ENCODE results near the gene CEP250.

Gene CEP250

DNA sequence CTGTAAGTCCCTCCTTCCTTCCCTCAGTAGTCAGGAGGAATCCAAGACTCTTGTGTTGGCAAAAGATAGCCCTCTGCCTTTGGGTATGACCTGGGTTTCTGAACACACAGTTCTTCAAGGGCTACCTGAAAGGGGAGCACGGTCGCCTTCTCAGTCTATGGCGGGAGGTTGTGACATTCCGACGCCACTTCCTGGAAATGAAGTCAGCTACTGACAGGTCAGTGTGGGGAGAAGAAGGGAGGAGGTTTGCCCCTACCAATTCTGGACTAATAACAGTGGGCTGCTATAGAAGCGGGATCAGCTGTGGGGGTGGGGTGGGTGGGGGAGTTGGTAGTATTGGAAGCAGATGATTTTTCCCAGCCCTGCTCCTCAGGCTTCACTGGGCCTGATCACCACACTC lies 11.5 kb downstream of the CEP250 start:
- no peak for DNase-seq (ENCODE audit: extremely low read depth, low read depth)
- TF ChIP-seq, protein P1, sequence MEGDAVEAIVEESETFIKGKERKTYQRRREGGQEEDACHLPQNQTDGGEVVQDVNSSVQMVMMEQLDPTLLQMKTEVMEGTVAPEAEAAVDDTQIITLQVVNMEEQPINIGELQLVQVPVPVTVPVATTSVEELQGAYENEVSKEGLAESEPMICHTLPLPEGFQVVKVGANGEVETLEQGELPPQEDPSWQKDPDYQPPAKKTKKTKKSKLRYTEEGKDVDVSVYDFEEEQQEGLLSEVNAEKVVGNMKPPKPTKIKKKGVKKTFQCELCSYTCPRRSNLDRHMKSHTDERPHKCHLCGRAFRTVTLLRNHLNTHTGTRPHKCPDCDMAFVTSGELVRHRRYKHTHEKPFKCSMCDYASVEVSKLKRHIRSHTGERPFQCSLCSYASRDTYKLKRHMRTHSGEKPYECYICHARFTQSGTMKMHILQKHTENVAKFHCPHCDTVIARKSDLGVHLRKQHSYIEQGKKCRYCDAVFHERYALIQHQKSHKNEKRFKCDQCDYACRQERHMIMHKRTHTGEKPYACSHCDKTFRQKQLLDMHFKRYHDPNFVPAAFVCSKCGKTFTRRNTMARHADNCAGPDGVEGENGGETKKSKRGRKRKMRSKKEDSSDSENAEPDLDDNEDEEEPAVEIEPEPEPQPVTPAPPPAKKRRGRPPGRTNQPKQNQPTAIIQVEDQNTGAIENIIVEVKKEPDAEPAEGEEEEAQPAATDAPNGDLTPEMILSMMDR (IDR thresholded peaks at IDR 0.05; ENCODE audit: low read depth, low read length, missing control alignments), result no peak
- no peak overlapping the region for H3K4me3 ChIP-seq (replicated peaks; ENCODE audit: low read depth, low read length)

DNA sequence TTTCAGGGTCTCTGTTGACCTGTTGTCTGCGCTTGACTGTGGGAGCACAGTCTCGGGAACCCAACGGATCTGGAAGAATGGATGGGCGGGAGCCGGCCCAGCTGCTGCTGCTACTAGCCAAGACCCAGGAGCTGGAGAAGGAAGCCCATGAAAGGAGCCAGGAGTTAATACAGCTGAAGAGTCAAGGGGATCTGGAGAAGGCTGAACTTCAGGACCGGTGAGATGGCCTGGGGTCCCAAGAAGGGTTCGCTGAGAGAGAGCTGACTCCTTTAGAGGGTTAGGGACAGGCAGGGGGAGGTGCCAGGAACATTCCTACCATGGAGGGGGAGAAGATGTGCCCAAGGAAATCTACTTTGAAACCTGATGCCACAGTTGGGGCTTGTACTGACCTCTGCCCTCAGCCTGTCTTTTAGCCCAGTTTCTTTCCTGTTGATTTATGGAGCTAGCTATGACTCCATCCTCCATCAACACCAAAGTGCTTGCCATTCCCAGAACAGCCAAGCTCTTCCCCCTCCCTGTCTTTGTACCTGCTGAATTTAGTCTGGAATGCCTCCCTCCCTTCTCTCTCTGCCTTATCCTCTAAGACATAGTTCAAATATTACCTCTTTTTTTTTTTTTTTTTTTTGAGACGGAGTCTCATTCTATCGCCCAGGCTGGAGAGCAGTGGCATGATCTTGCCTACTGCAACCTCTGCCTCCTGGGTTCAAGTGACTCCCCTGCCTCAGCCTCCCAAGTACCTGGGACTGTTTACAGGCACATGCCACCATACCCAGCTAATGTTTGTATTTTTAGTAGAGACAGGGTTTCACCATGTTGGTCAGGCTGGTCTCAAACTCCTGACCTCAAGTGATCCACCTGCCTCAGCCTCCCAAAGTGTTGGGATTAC lies 12.2 kb downstream of the CEP250 start:
- TF ChIP-seq, protein P1 (IDR thresholded peaks at IDR 0.05; ENCODE audit: low read depth, low read length, missing control alignments), result no peak
- H3K4me3 ChIP-seq (replicated peaks; ENCODE audit: low read depth, low read length), result no peak overlapping the region
- DNase-seq (ENCODE audit: extremely low read depth, low read depth), result peak; percentile 72

DNA sequence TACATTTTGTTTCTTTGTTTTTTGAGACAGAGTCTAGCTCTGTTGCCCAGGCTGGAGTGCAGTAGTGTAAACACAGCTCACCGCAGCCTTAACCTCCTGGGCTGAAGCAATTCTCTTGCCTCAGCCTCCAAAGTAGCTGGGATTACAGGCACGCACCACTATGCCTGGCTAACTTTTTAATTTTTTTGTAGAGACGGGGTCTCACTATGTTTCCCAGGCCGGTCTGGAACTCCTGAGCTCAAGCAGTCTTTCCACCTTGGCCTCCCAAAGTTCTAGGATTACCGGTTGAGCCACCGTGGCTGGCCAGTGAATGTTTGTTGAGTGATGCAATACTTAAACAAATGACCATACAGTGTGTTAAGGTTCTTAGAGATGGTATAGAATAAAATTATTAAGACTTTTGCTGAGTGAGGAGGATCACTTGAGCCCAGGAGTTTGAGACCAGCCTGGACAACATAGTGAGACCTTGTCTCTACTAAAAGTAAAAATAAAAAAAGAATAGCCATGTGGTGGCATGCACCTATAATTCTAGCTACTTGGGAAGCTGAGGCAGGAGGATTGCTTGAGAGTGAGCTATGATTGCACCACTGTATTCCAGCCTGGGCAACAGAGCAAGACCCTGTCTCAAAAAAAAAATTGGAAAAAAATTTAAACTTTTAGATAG lies 13.4 kb downstream of the CEP250 start:
- H3K4me3 ChIP-seq (replicated peaks; ENCODE audit: low read depth, low read length), result no peak overlapping the region
- TF ChIP-seq, protein P1 (IDR thresholded peaks at IDR 0.05; ENCODE audit: low read depth, low read length, missing control alignments), result no peak
- DNase-seq (ENCODE audit: extremely low read depth, low read depth), result no peak

DNA sequence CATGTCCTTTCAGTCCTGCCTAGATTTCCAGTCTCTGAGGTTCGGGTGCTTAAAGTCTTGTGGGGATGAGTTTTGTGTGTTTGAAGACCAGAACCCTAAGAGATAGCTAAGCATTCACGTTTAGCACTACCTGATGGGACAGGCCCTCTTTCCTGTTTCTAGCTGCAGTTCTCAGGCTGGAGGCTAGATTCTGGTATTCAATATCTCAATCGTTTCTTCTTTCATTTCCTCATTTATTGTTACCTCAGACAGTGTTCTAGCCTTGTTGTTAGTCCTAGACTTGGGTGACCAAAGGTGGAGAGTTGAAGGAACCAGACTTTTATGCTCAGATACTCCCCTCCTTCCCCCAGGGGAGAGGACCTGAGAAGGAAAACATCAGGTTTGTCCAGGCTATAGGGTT lies 16.8 kb downstream of the CEP250 start:
- TF ChIP-seq, protein P1 (IDR thresholded peaks at IDR 0.05; ENCODE audit: low read depth, low read length, missing control alignments), result no peak

DNA sequence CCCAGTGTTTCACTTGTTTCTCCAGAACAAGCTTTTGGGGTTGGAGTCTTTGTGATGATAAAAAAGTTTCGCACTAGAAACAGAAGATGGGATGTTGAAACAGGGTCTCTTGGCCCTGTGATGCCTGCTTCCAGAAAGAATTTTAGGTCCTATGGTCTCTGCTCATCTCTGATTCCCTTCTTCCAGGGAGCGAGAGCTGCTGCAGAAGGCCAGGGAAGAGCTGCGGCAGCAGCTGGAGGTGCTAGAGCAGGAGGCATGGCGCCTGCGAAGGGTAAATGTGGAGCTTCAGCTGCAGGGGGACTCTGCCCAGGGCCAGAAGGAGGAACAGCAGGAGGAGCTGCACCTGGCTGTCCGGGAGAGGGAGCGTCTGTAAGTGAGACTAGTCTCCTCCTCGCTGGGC lies 18.3 kb downstream of the CEP250 start:
- no peak overlapping the region for H3K4me3 ChIP-seq (replicated peaks; ENCODE audit: low read depth, low read length)
- TF ChIP-seq, protein P1 (IDR thresholded peaks at IDR 0.05; ENCODE audit: low read depth, low read length, missing control alignments), result no peak
- no peak for DNase-seq (ENCODE audit: extremely low read depth, low read depth)

More for the DNA sequence above, 16.8 kb downstream of the CEP250 start:
- no peak for DNase-seq (ENCODE audit: extremely low read depth, low read depth)
- no peak overlapping the region for H3K4me3 ChIP-seq (replicated peaks; ENCODE audit: low read depth, low read length)

DNA sequence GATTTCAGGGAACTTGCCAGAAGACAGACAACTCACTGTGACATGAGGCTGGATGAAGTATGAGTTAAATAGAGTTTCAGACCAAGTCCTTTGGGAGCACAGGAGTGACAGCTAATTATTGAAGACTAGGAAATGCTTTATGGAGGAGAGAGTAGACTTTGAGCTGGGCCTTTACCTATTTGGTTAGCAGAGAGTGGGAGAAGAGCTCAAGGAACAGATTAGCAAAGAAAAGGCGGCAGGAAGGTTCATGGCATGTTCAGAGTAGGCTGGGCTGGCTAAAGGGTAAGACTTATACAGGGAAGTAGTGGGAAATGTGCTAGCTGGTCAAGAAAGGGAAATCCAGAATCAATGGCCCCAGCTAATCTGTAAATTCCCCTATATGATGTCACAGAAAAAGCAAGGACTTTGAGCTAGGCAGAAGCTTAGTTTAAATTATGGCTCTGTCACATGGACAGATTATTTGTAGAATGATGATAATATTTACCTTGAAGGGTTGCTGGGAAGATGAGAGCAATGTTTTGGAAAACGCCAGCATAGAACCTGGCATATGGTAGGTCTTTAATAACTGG lies 19.0 kb downstream of the CEP250 start:
- no peak for DNase-seq (ENCODE audit: extremely low read depth, low read depth)
- no peak overlapping the region for H3K4me3 ChIP-seq (replicated peaks; ENCODE audit: low read depth, low read length)
- TF ChIP-seq, protein P1 (IDR thresholded peaks at IDR 0.05; ENCODE audit: low read depth, low read length, missing control alignments), result no peak

Data from HFF-Myc (cell line).